Stimulated activated CD4-positive, alpha-beta T cell treated with anti-CD3 and anti-CD28 coated beads, Interleukin-1b, Interleukin-23, amount 100 ng/mL, for 48 hours (primary cell): ENCODE measurements around the gene NOS3.
"Not testable (repeated sequence)": the region's sequence is repeated elsewhere in the genome, so short reads cannot be mapped to it uniquely, and the experiment has no call there.

Experiments used
- DNase-seq: peaks from one replicate; pipeline ENCODE4 v3.0.0-alpha.2; 2020

NOS3 gene

GRCh38 chr7:151040616-151041375 lies 50.0 kb downstream of the NOS3 start:
- no peak for DNase-seq

- DNase-seq = not testable (repeated sequence)
Measured at GRCh38 chr7:151043449-151043848, 52.6 kb downstream of the NOS3 start.

DNA sequence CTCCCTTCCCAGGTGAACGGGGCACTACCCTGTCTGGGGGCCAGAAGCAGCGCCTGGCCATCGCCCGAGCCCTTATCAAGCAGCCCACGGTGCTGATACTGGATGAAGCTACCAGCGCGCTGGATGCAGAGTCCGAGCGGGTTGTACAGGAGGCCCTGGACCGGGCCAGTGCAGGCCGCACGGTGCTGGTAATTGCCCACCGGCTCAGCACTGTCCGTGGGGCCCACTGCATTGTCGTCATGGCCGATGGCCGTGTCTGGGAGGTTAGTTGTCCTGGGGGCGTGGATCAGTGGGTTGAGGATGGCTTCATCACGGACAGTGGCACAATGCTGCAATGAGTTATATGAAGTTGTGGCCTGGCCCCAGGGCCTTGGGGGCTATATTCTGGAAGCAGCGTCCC lies 53.1 kb downstream of the NOS3 start:
- DNase-seq = no peak

DNA sequence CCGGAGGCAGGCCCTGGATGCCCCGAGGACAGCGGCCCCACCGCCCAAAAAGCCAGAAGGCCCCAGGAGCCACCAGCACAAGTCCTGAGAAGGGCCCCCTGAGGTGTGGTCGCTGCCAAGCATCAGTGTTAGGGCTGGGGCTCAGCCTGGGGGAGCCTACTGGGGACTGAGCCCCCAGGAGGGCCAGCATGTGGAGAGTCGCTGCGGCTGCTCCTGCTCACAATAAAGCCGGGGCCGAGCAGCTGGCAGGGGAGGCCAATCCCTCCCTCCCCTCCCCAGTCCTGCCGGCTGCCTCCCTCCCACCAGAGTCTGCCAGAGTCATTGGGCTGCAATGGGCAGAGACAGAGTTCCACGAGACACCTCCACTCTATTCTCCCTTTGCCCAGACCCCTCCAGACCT lies 54.4 kb downstream of the NOS3 start:
- no peak for DNase-seq

- DNase-seq = no peak
Measured at GRCh38 chr7:151045967-151046366, 55.1 kb downstream of the NOS3 start.

DNA sequence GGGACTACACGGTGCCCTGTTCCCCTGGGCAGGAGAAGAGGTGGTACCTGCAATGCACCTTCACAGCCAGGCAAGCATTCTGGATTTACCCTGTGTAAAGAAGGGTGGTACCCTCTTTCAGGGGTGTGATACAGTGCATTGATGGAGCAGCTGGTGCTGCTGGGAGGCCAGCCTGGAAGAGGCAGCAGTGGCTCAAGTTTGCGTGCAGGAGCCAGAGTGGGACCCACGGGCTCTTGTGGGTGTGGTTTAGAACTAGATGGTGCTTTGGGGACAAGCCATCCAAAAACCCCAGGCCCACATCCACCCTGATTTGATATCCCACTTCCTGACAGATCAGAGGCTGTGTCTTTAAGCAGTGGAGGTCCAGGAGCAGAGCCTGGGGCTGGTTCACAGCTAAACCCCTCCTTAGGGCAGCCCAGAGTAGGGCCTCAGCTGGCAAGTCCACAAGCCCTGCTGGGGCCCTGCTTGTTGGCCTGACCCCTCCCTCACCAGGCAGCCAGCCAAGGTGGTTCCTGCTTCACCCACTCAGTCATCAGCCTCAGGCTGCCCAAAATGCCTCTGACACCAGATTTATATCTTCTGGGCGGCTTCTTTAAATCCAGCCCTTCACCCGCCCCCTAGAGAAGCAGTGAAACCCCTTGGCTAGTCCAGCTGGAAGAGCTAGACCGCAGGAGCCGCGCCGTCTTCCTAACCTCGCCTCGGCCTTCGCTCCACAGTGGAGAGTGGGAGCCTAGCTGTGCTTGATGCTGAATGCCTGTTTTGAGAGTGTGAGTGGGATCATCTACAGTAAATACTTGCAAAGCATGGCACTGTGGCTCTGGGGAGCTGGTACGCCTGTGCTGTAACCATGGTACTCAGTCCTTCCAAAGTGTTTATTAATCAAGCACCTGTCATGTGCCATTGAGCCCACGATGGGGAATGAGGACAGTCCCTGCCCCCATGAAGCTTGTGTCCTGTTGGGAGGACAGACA lies 56.1 kb downstream of the NOS3 start:
- DNase-seq = no peak

- DNase-seq = no peak
Measured at GRCh38 chr7:151047976-151048815, 57.4 kb downstream of the NOS3 start, which contains the start of gene ASIC3. Gene ASIC3 (plus strand): TSS chr7:151048531. CDS start chr7:151048886, 355 bp downstream.

- DNase-seq = no peak
Measured at GRCh38 chr7:151048911-151049463, 58.2 kb downstream of the NOS3 start.

DNA sequence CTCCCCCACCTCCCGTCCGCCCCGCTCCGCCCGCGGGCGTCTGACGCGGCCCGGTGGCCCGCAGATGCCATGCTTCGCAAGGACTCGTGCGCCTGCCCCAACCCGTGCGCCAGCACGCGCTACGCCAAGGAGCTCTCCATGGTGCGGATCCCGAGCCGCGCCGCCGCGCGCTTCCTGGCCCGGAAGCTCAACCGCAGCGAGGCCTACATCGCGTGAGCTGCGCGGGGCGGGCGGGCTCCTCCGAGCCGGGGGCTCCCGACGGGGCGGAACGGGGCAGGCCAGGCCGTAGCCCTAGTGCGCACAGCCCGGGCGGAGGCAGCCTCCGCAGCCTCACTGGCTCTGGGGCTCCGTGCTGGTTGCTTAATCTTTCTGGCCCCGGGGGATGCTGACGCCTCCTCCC lies 60.3 kb downstream of the NOS3 start:
- DNase-seq = peak; percentile 44

GRCh38 chr7:151053096-151053495 lies 62.3 kb downstream of the NOS3 start:
- no peak for DNase-seq

- DNase-seq = no peak
Measured at GRCh38 chr7:151053751-151054150, 62.9 kb downstream of the NOS3 start.

DNA sequence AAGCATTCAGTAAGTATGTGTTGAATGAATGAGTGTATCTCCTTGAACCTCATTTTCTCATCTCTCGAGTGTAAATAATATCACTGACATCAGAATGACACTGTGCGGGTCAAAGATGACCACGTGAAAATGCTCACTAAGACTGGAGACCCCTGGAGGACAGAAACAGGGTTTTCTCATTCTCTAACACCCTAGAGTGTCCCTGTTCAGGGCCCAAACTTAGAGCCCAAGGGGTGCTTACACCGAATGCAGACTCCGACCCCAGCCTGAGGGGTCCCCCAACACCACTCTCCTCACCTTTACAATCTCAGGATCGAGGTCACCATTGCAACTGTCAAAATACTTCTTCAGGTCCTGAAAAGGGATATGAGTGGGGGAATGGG lies 65.5 kb downstream of the NOS3 start:
- no peak for DNase-seq

GRCh38 chr7:151056666-151057505 lies 66.1 kb downstream of the NOS3 start:
- no peak for DNase-seq

GRCh38 chr7:151057506-151057988 lies 66.7 kb downstream of the NOS3 start, which contains the start of gene CDK5:
Gene CDK5 (minus strand): TSS chr7:151057897. CDS start chr7:151057848, 49 bp downstream.
- peak; percentile 16 for DNase-seq

GRCh38 chr7:151057989-151058780 lies 67.4 kb downstream of the NOS3 start:
- DNase-seq = peak; percentile 98

- DNase-seq = no peak
Measured at GRCh38 chr7:151058781-151059366, 68.1 kb downstream of the NOS3 start.

GRCh38 chr7:151059367-151060112 lies 68.7 kb downstream of the NOS3 start, which contains the start of gene SLC4A2:
Gene SLC4A2 (plus strand): TSS chr7:151059589. CDS start chr7:151061988, 2,399 bp downstream.
- DNase-seq = peak; percentile 59

DNA sequence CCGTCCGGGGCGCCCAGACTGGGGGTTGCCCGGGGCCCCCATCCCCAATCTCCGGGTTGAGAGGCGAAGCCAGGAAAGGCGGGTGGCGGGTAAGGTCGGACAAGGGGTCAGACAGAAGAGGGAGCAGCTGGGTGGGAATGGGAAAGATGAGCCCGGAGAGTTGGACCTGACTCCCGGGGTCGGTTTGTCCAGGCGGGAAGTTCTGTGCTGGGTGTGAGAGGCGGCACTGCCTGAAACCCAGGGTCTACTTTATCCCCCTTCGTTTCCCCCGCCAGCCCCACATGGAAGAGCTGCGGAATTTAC lies 69.2 kb downstream of the NOS3 start:
- no peak for DNase-seq
